Pulmonary artery endothelial cell (primary cell): ENCODE data around the gene FOXO6. TPM values are rescaled to one million over a fixed set of nuclear protein-coding genes. Genes with fewer than 3 reads are reported as not detected.

Experiments
- DNase-seq: peaks from one replicate; pipeline ENCODE4 v3.0.0-alpha.2; 2011; ENCODE audit warnings: low read depth, low spot score
- total RNA-seq: library from RNA; depleted of rRNA; stranded (reverse); fragments of >200 nt; gene quantifications from 2 replicates; pipeline ENCODE4 v1.2.3, GENCODE V29; 2014

The FOXO6 gene
- total RNA-seq, 1 donor from 2014 or later = 0.53 TPM

GRCh38 chr1:41423511-41424191 is 62.4 kb downstream of the FOXO6 start:
- DNase-seq = no peak

- DNase-seq = no peak
These were observed 63.4 kb downstream of the FOXO6 start for GRCh38 chr1:41424581-41425118.

- DNase-seq = no peak
These were observed 64.1 kb downstream of the FOXO6 start for GRCh38 chr1:41425369-41425768.

- DNase-seq = no peak
These were observed 65.1 kb downstream of the FOXO6 start for GRCh38 chr1:41426201-41426890.

DNA sequence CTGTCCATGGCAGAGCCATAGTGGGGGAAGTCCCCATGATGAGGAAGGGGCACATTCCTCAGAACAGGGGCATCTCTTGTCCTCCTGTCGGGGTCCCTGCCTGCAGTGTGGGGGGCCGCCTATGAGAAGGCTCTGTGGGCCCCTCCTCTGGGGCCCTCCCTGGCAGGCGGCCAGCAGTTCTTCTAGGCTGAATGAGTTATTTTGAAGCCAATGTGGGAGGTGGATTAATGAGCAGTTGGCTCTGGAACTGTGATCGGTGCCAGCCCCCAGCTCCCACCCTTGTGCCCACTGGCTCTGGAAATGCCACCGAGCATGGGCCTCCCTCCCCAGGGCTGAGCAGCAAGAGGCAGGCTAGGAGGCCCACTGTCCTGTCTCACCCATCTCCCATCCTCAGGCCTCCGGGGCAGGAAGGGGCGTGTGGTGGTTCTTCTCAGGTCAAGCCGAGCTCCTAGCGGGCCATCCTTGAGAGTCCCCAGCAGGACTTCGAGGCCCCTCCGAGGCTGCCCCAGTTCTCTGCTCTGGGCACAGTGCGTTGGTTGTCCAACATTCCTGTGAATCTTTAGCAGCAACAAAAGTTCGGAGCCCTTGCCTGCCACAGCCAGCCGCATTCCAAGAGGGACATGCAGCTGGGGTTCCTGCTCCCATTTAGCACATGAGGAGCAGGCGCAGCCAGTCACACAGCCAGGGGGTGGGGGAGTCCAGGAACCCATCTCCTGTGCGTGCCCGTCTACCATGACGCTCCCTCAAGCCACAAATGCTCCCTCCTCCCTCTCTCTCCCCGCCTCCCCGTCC is 66.1 kb downstream of the FOXO6 start:
- DNase-seq = no peak

DNA sequence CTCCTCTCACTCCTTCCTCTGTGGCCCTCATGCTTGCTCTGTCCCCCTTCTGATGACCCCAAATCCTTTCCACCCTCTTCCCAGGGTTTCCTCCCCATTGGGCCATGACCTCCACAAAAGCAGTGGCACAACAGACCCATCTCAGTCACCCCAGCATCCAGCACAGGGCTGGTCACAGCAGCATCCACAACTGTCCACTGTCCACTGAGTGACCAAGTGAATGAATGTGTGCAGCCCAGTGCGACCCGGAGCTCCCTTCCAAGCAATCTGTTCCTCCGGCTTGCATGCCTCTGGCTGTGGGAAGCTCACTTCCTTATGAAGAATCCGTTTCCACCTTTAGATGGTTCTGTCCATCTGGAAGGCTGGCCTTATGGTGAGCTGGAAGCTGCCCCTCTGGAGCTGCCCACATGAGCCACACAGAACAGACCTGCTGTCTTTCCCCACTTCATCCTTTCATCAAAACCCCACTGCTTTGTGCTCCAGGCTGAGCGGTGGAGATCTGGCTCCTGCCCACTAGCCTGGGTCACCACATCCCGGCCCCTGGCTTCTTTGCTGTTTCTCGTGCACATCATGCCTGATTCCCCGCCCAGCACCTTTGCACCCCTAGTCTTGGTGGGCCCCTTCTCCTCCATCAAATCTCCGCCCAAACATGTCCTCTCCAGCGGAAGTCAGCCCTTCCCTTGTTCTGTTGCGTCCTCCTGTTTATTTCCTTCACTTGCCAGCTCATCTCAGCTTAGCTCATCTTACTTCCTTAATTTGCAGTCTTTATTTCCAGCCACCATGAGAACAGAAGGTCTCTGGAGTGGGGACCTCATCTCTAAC is 66.9 kb downstream of the FOXO6 start:
- no peak for DNase-seq

DNA sequence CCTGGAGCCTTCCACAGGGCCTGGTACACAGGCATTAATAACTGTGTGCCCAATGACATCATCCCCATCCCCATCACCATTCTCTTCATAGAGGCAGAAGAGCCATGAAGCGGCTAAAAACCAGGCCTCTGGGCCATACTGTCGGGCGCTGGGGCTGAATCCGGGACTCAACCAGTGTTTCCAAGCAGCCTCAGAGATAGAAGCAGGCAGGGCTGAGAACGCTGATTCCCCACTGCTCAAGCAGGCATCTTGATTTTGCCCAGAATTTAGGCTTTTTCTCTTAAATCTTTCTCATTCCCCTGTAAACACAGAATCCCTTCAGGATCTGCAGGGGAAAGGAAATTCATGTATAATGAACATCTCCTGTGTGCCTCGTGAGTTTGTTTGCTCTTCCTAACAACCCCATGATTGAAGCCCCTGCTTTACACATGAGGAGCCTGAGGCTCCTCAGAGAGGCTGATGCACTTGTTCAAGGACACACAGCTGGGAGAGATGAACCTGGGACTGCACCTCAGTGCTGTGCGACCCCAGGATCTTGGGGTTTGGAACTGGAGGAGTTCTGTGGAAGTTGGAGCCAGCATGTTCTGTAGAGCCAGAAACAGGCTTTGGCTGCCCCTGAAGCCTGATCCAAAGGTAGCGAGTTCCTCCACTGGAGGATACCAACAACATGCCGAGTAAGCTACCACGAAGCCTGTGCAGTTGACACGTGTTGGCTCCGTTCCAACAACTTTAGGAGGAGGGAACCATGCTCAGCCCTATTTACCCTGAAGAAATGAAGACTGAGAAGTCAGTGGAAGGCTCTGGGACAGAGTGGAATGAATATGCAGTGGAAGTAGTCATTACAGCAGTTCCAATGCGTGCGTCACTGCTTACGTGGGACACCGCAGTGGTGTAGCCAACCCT is 67.8 kb downstream of the FOXO6 start:
- no peak for DNase-seq

- no peak for DNase-seq
These were observed 68.4 kb downstream of the FOXO6 start for GRCh38 chr1:41429641-41430035.

- DNase-seq = no peak
These were observed 68.8 kb downstream of the FOXO6 start for GRCh38 chr1:41430069-41430468.

DNA sequence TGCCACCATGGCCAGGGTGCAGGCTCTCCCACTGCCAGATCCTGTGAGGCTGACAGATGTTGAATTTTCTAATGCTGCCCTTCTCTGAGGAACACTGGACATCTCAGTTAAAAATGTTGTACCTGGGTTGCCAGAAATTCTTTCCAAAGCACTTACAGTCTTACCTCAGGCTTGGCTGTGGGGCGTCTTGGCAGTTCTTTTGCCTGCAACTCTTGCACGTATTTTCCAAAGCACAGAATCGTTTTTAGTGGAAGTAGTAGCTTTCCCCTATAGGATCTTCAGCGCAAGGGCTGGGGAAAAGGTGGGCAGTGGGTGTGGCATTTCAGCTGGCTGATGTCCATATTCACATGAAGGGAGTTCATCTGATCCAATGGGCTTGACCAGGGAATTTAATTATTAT is 69.3 kb downstream of the FOXO6 start:
- DNase-seq = no peak

DNA sequence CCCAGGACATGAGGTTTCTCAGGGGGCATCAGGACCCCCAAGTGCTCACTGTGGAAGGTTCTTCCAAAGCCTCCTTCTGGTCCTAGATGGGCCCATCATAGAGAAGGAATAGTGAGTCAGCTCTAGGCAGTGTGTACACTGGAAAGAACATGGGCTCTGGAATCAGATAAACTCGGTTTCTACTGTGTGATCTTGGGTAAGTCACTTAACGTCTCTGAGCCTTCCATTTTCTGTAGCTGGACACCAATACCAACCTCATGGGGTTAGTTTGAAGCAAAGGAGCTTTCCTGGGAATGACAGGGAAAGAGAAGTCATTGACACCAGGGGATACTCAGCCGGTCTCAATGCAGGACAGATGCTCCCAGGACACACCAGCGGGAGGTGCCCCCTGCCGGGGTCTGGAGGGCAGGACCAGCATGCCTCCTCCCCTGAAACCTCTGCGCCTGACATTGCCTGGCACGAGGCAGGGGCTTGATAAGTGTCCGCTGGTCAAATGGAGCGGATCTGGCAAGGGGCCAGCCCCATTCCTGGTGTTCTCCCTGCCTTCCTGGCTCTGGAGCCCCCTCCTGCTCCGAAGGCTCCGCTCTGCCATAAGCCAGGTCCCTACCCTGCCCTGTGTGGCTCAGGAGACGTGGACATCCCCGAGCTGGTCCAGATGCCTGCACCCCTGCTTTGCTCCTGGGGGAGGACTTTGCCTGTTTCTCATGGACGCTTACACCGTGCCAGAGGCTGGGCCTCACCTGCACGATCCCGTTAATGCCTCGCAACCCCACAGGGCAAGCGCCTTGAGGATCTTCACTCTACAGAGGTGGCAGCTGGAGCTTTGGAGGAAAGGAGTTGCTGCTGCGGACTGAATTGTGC is 70.5 kb downstream of the FOXO6 start:
- no peak for DNase-seq

Other genes with a start within 250 kb of the FOXO6 start
- gene SCMH1, start 119.1 kb upstream of the FOXO6 start, total RNA-seq = 12.5 and 14.5 TPM in 2 replicates
- not detected in 2 replicates for gene EDN2, start 123.2 kb downstream of the FOXO6 start, total RNA-seq